ENCODE results near the gene TMEM108.

GRCh38 chr3:133153382-133153781 lies 115.2 kb downstream of the TMEM108 start:
- TF ChIP-seq EZH2 (IDR thresholded peaks at IDR 0.05; ENCODE audit: borderline replicate concordance, low read length) (no peak), CTCF (IDR thresholded peaks at IDR 0.05; ENCODE audit: low read length) (no peak)

All from OCI-LY1 (cell line).